Stimulated activated CD8-positive, alpha-beta memory T cell treated with anti-CD3 and anti-CD28 coated beads, Interleukin-15, amount 100 ng/mL, for 24 hours (primary cell): ENCODE measurements around the gene SLC6A9.

Experiments used
- DNase-seq: peaks from one replicate; pipeline ENCODE4 v3.0.0-alpha.2; 2020; ENCODE audit warnings: low read depth

Gene SLC6A9

GRCh38 chr1:44029260-44029910 is 1.9 kb downstream of the SLC6A9 start:
- no peak for DNase-seq

- no peak for DNase-seq
Observed at GRCh38 chr1:44027320-44027719, 3.9 kb downstream of the SLC6A9 start.

- no peak for DNase-seq
Observed at GRCh38 chr1:44025816-44026215, 5.4 kb downstream of the SLC6A9 start.

- no peak for DNase-seq
Observed at GRCh38 chr1:44024903-44025525, 6.2 kb downstream of the SLC6A9 start.

DNA sequence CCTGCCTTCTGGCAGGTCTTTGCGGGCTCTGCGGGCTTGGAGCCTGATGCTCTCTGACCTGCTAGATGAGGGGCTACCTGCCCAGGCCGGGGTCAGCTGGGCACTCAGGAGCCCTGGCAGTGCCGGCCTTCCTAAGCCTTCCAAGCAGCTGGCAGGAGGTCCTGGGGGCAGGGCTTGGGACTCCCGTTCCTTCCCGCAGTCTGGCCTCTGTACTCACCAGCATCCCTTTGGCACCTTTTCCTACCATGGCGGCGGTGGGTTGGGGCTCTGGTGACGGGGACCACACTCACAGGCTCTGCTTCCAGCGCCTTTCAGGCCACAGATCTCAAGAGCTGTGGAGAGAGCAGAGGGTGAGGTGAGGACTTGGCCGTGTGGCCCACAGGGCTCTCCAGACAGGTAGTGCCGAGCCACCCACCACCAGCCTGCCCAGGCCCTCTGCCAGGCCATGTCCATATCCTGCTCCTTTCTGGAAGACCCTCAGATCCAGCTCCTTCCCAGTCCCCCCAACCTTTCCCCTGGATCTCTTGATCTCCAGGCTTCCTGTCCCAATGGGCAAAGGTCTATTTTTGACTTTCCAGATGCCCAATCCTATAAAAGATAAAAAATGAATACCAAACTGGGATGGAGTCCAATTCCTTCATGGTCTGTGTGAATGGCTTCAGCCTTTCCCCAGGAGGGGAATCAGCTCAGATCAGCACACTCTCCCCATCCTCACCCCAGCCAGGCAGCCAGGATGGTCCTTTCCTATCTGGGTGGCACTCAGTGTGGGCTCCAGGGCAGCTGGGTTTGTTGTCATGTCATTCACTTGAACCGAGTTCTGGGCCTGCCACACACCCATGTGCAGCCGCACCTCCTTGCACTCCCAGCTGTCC is 7.0 kb downstream of the SLC6A9 start:
- DNase-seq: no peak

GRCh38 chr1:44021581-44022321 is 9.5 kb downstream of the SLC6A9 start:
- no peak for DNase-seq

DNA sequence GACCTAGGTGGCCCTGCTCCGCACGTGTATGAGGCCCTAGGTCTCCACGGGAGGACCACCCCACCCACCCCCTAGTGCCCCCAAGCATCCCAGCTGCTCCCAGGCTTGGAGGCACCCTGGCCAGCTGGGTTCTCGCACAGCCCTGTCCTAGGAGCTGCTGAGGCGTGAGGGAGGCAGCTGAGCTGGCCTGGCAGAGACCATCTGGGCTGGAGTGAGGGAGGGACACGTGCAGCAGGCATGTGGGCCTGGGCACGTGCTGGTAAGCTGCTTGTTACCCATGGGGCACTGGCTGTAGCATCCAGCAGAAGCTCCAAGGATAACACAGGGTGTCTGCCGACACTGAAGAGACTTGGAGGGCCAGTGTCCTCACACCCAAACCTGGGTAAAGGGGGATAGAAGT is 10.1 kb downstream of the SLC6A9 start:
- DNase-seq: no peak

GRCh38 chr1:44020464-44020863 is 10.8 kb downstream of the SLC6A9 start:
- DNase-seq: no peak

DNA sequence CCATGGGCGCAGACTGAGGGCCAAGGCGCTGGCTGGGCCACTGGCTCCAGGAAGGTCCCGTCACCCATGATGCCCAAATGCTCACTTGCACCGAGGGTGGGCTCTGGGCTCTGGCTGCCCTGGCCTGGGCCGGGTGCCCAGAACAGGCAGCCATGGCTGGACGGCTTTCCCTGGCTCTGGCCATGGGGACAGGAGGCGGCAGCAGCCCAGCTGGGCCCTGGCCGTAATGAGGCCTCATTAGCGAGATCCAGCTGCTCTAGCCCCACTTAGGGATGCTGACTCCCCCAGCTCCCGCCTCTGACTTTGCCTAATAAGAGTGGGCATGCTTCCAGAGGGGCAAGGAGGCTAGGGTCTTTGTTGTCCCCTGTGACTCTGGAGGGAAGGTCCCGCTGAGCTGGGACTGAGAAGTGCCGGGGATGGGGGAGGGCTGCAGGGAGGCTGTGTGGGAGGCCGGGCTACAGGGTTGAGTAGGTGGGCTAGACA is 11.8 kb downstream of the SLC6A9 start:
- no peak for DNase-seq

- no peak for DNase-seq
Observed at GRCh38 chr1:44016890-44017400, 14.3 kb downstream of the SLC6A9 start.

GRCh38 chr1:44016041-44016889 is 15.0 kb downstream of the SLC6A9 start:
- DNase-seq: no peak

DNA sequence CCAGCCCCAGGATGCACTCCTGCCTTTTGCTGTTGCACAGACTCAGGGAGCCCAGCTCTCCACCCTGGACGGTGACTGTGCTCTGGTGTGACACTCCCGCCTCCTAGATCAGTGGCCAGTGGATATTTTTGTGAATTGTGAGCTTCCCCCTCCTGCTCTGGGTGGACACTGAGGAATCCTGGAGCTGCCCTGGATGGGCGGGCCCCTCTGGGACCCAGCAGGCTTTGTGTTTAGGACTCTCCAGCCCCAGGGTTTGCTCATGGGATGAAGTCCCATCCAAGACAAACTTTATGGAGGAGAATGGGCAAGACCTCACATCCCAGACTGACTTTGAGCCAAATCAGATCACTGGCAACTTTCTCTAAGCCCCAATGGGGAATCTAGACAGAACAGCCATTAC is 16.1 kb downstream of the SLC6A9 start:
- no peak for DNase-seq

GRCh38 chr1:44014365-44015104 is 16.7 kb downstream of the SLC6A9 start:
- DNase-seq: no peak

DNA sequence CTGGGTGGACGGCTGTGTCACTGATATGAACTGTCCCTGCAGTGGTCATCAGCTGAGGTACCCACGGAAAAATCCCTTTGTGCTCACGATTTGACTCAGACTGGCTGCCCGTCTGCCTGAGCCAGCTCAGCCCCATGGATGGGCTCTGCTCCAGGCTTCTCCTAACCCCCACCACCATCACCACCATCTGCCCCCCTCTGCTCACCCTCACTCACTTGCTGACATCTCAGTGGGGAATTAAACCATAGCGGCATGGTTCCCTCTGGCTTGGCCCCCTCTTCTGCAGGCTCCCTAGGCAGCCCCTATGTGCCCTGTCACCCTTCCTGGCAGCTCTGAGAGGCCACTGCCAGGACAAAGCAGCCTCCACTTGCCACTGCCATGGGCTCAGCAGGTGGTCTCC is 17.3 kb downstream of the SLC6A9 start:
- no peak for DNase-seq

GRCh38 chr1:44012941-44013609 is 18.2 kb downstream of the SLC6A9 start:
- no peak for DNase-seq

- no peak for DNase-seq
Observed at GRCh38 chr1:44012404-44012803, 18.9 kb downstream of the SLC6A9 start.

DNA sequence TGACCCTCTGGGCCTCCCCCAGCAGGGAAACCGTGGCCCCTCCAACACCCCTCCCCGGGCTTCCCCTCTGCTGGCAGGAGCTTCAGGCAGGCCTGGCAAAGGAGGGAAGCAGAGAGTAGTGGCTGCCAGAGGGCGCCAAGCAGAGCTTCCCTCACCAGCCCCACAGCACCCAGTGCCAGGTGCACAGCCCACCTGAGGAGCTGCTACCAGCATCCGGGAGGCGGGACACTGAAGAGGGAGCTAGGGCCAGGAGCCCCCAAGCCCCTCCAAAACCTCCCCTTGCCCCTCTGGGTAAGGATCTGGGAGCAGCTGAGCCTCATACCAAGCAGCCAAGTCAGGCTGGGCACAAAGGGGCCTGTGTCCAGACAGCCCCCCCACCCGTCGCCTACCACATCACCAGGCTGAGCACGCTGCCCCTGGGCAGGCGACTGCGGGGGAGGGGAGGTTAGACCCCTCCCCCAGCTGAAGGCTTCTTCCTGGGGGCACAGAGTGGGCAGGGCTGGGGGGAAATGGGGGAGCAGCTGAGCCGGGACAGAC is 20.3 kb downstream of the SLC6A9 start:
- DNase-seq: no peak

- no peak for DNase-seq
Observed at GRCh38 chr1:44008259-44008658, 23.0 kb downstream of the SLC6A9 start.

- no peak for DNase-seq
Observed at GRCh38 chr1:44002606-44003157, 28.6 kb downstream of the SLC6A9 start.
